ENCODE data around the gene HRH4.
A peak's percentile ranks its signal among the peaks of the same experiment; 100 is the strongest.

The HRH4 gene

GRCh38 chr18:24465486-24465885, 5.0 kb downstream of the HRH4 start:
- no peak for DNase-seq (ENCODE audit: low spot score)

GRCh38 chr18:24466771-24467170, 6.3 kb downstream of the HRH4 start:
- no peak for DNase-seq (ENCODE audit: low spot score)

GRCh38 chr18:24470022-24470618, 9.7 kb downstream of the HRH4 start:
- no peak for DNase-seq (ENCODE audit: low spot score)

DNA sequence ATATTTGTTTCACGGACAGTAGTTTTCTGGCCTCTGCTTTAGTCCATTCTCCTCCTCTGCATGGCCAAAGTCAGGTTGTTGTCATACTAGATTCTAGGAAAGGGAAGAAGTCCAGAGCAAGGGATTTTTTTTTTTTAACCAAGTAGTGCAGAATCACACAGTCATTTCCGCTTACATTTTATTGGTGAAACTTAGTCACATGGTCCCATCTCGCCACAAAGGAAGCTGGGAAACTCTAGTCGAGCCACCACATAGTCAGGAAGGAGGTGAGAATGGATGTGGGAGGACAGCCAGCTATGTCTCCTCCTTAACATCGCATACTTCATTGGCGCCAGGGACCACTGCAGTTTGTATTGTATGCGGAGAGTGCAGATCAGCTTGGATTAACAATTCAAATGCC, 10.4 kb downstream of the HRH4 start:
- DNase-seq (ENCODE audit: low spot score) = no peak

- DNase-seq (ENCODE audit: low spot score) = no peak
Measured at GRCh38 chr18:24472591-24472990, 12.2 kb downstream of the HRH4 start.

DNA sequence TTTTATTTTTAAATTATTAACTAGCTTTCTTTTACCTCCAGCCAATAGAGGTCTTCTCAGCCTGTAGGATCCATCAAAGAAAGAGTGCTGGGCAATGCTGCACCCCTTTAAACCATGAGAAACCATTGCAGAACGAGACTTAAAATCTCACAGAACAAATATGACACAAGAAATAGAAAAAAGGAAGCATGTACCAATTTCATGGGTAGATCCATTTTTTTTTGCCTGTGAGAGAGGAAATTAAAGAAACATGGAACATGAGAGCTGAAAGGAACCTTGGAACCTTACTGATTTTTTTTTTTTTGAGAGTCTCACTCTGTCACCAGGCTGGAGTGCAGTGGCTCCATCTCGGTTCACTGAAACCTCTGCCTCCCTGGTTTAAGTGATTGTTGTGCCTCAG, 14.0 kb downstream of the HRH4 start:
- DNase-seq (ENCODE audit: low spot score) = no peak

DNA sequence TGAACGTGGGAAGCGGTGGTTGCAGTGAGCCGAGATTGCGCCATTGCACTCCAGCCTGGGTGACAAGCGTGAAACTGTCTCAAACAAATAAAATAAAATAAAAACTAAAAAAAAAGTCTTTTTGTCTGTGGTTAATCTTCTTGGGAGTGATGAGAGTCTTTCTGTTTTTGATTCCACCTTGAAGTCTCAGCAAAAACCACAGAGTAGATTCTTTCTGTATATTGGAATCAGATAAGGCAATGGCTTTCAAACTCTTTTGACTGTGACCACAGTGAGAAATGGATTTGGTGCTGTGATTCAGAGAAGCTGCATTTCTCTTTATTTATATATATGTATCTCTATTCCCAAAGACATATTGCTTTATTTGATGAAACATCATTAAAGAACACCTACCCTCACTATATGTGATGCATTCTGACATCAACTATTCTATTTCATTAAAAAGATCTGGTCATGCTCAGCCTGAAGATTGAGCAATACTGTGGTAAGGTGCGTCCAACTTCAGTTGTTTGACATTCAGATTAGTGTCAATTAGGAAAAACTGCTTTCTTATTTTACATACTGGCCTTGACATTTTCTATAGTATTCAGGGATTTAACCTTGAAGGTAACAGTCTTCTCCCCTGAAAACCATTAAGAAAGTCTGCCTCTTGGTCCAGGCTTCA, 15.6 kb downstream of the HRH4 start:
- DNase-seq (ENCODE audit: low spot score) = no peak

- no peak for DNase-seq (ENCODE audit: low spot score)
Measured at GRCh38 chr18:24479371-24479770, 18.9 kb downstream of the HRH4 start.

GRCh38 chr18:24482821-24483220, 22.4 kb downstream of the HRH4 start:
- DNase-seq (ENCODE audit: low spot score) = no peak

GRCh38 chr18:24485681-24486080, 25.2 kb downstream of the HRH4 start:
- no peak for DNase-seq (ENCODE audit: low spot score)

DNA sequence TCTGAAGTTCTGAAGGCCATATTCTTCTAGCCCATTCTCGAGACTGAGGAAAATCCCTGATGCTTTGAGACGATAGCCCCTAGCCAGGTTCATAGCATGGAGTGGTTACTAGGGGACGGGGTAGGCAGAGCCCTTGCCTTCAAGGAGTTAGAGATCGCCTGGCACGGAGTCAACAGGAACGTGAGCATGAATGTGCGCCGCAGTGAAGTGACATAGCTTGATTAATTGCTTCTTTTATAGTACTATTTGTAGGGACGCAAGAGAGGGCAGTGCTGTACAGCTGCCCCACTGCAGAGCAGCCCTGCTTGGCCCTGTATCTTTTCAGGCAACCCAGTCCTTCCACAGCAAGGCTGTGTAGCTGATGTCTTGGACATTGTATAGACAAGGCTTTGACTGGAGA, 26.2 kb downstream of the HRH4 start:
- DNase-seq (ENCODE audit: low spot score) = no peak

DNA sequence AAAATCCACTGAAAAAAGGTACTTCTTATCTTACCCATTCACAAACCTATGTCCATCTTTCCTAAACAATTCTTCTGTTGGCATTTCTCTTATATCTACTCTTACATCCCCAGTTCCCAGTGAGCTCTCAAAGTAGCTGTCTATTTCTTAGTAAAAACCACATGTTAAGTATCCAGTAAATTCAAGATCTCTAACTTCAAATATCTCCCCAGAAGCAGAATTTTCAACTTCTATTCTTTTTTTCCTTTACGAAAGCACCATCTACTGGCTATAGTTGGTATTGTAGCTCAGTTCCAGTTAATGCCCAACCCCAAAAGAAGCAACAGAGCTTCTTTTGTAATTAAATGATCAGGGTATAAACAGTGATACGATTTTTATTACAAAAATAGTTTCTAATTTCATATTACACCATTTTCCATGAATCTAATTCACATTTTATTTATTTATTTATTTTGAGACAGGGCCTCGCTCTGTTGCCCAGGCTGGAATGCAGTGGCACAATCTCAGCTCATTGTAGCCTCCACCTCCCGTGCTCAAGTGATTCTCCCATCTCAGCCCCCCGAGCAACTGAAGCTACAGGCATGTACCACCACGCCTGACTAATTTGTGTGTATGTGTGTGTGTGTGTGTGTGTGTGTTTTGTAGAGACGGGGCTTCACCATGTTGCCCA, 28.5 kb downstream of the HRH4 start:
- DNase-seq (ENCODE audit: low spot score) = peak; percentile 41

GRCh38 chr18:24490539-24490938, 30.1 kb downstream of the HRH4 start:
- DNase-seq (ENCODE audit: low spot score) = no peak

DNA sequence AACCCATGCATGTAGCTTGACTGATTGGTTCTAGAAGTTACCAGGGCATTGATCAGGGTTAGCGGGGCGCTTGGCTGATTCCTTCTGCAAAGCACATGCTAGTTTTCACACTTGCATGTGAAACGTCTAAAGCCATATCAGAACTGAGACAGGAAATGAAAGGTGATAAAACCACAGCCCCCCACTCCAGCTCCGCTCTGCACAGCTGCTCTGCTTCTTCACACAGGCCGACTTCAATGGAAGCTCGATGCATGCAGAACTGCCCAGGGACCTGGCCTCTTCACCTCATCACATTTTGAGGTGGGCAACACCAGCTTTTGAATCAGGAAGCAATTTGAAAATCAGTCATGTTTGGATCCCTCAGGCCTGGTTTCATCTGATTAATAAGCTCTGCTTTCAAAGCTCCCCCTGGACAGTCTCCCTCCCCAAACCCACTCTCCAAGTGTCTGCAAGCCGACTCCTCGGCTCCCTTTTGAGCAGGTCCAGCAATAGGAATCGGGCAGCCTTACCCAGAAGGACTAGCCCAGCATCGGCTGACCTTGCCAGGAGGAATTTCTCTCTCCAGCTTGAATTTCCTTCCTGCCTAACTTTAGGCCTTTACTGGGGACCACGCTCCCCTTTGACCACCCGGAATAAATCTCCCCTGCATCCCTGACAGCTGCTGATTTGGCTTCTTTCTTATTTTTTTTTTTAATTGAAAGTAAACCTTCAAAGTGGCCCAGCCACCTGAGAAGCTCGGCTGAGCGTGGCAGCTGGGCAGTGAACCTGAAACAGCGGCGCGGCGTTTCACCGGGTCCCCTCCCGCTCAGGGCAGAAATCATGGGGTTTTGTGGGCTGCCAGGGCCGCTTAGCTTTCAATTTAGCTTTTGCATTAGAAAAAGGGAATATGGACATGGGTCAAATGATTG, 31.7 kb downstream of the HRH4 start:
- DNase-seq (ENCODE audit: low spot score) = no peak

DNA sequence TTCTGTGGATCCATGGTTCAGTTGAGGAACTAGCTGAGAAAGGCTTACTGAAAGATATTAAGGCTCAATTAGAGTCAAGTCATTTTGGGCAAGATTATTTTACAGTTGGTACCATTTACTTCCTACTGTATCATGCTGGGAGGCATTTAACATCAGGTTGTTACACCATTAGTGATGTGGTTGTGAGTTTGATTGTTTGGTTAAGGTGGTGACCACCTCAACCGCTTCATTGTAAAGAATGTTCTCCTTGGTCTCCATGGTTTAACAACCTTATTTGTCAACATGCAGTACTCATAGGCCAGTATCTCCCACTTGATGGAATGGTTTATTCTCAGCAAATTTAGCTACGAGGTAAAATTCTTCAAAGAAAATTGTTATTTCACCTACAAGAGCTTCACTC, 34.1 kb downstream of the HRH4 start:
- DNase-seq (ENCODE audit: low spot score) = no peak

DNA sequence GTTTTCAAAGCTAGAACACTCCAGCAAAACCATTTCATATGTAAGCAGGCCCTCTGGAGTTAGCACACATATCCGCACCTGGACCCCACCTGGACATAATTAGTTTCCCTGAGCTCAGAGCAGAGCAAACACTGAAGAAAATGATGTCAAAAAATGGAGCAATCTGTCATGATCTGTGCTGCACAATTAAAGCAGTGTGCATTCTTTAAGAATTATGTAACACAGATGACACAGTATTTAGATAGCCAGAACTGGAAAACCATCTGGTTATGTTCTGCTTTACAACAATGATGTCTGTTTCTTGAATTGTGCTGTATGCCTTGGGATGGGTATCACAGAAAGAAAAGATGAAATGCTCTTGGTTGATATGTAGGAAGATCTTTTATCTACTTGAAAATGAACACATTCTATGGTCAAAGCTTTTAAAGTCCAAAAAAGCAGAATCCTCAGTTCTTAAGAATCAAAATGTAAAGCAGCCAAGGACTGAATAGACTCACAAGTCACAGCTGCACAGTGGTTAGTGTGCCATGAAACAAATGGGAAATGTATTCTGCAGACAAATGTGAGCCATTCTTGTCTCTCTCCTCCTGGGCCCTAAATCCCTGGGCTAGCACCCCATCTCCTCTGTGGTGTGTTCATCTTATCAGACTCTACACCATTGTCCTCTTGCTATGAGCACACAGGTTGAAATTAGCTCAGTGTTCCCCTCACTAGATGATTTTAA, 36.8 kb downstream of the HRH4 start:
- no peak for DNase-seq (ENCODE audit: low spot score)

DNA sequence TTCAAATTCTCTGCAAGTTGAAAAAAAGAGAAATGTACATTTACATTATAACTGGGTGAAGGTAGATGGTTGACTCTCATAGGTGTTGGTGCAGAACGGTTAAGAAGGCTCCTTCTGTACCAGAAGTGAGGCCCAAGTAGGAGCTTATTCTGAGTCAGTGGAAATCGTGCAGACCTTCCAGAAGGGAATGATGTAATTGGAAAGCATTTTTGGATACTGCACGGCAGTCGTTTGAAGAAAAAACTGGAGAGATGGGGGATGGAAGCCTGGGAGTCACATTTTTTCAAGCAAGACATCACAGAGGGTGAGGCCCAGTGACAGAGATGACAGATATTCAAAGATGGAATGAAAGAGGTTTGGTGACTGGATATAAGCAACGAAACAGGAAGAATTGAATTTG, 39.4 kb downstream of the HRH4 start:
- DNase-seq (ENCODE audit: low spot score) = no peak

GRCh38 chr18:24500217-24500616, 39.8 kb downstream of the HRH4 start:
- no peak for DNase-seq (ENCODE audit: low spot score)

GRCh38 chr18:24500766-24501165, 40.3 kb downstream of the HRH4 start:
- no peak for DNase-seq (ENCODE audit: low spot score)

DNA sequence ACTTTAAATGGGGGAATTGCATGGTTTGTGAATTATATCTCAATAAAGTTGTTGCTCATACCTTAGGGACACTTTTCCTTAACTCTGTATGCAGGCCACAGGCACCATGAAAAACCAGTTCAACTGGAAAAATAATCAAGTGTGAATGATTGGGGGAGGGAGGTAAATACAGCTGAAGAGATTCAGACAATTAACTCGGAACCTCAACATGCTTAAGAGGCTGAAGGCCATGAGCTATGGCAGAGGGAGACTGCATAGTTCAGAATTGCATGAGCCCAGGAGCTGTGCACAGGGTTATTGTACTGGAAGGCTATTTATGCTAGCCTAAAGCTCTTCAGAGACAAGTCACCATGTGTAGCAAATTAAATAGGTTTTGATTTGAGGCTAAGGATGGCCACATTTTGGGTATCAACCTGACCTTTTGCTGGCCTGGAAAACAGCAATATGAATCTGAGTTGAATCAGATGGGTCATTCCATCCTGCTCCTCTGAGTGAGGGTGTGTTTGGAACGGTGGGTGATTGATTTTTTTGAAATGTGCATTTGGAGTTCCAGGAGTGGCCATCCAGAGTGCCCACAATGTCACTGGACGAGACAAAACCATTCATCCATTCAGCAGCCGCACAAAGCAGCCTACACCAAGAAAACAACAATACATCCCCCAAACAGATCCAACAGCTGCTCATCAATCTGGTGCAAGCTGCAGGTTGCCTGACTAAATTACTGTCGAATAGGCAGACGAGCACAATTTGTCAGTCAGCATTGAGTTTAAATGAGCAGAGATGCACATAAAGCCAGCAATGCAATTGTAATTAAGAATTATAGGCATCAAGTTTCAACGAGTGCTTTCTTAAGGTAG, 42.5 kb downstream of the HRH4 start:
- no peak for DNase-seq (ENCODE audit: low spot score)

GRCh38 chr18:24504401-24504800, 44.0 kb downstream of the HRH4 start:
- DNase-seq (ENCODE audit: low spot score) = no peak

Measured in iPS-NIHi11 (cell line).